ENCODE results near the gene KCTD2. TPM values are rescaled to one million over a fixed set of nuclear protein-coding genes. Genes with fewer than 3 reads are reported as not detected.
A peak's percentile ranks its signal among the peaks of the same experiment; 100 is the strongest.

The KCTD2 gene
- total RNA-seq, 1 donor from 2014 or later: 17.1 TPM

DNA sequence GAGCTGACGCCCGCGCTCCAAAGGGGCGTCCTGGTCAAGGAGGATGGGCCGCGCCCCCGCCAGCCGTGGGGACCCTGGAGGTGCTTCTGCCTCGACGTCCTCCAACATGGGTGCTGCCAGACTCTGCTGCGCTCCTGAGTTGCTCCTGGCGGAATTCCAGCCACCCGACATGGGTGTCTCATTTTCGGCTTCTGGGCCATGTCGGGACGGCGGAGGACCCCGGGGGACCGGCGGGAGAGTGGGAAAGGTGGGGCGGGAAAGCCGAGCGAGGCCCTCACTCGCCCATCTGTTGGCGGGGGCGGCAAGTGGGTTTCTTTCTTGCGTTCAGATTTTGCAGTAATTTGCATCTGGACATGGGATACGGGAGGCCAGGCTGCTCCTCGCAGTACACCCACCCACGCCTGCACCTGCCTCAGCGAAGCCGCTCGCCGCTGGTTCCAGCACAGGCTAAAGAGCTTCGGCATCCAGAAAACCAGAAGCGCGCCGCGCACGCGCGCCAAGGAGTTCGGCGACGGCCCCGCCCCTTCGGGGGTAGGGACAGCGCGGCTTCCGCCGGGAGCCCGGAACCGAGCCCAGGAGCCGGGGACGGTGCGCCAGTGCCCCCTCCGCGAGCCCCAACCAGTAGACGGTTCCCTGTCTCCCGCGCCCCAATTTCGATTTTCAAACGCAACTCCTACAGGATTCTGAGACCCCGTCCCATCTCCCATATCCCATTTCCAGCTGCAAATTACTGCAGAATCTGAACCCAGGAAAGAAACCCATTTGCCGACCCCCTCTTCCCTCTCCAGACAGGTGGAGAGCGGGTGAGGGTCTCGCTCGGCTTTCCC, 62.6 kb downstream of the KCTD2 start, which contains the start of gene ARMC7:
Gene ARMC7, plus strand, starts transcription at position 563 of the 827 bp plus-strand sequence. CDS start 320 bp downstream, outside the sequence.
- H3K36me3 Mint-ChIP-seq (ENCODE audit: low read depth, unreplicated experiment): peaks cover 7% of the 10 kb centered on the region
- Histone ChIP-seq H3K4me2 (ENCODE audit: low read length) (peak within 1 kb of the TSS; percentile 94), H3K9me3 (ENCODE audit: insufficient read depth, low read depth, low read length) (no peaks in the 10 kb centered on the region), H2AFZ (ENCODE audit: low read depth, low read length) (peak within 1 kb of the TSS; percentile 94), H3K27me3 (ENCODE audit: insufficient read depth, low read length) (peaks cover 3% of the 10 kb centered on the region), H3K9ac (ENCODE audit: low read length) (peak within 1 kb of the TSS; percentile 78), H3K4me3 (ENCODE audit: insufficient read depth, low read depth, low read length) (peak within 1 kb of the TSS; percentile 74), H3K36me3 (ENCODE audit: insufficient read depth, low read length) (no peaks in the 10 kb centered on the region), H4K20me1 (ENCODE audit: insufficient read depth, low read length) (peaks cover 5% of the 10 kb centered on the region), H3K79me2 (ENCODE audit: insufficient read depth, low read length) (peaks cover 7% of the 10 kb centered on the region), H3K4me1 (ENCODE audit: insufficient read depth, low read length) (peaks cover 25% of the 10 kb centered on the region), H3K27ac (ENCODE audit: low read depth, low read length) (no peak within 1 kb of the TSS)
- peaks cover 2% of the 10 kb centered on the region for H3K9me3 Mint-ChIP-seq (ENCODE audit: unreplicated experiment)
- peak within 1 kb of the TSS; percentile 66 for H3K27ac Mint-ChIP-seq (ENCODE audit: unreplicated experiment)
- H3K4me3 Mint-ChIP-seq (ENCODE audit: unreplicated experiment): peak within 1 kb of the TSS; percentile 91
- DNase-seq (ENCODE audit: low read depth): peak; percentile 54
- H3K4me1 Mint-ChIP-seq (ENCODE audit: low read depth, unreplicated experiment): peaks cover 9% of the 10 kb centered on the region
- peak; percentile 66 for TF ChIP-seq EZH2 (IDR thresholded peaks at IDR 0.05; ENCODE audit: insufficient read depth, low read length)
- TF ChIP-seq, protein P1, sequence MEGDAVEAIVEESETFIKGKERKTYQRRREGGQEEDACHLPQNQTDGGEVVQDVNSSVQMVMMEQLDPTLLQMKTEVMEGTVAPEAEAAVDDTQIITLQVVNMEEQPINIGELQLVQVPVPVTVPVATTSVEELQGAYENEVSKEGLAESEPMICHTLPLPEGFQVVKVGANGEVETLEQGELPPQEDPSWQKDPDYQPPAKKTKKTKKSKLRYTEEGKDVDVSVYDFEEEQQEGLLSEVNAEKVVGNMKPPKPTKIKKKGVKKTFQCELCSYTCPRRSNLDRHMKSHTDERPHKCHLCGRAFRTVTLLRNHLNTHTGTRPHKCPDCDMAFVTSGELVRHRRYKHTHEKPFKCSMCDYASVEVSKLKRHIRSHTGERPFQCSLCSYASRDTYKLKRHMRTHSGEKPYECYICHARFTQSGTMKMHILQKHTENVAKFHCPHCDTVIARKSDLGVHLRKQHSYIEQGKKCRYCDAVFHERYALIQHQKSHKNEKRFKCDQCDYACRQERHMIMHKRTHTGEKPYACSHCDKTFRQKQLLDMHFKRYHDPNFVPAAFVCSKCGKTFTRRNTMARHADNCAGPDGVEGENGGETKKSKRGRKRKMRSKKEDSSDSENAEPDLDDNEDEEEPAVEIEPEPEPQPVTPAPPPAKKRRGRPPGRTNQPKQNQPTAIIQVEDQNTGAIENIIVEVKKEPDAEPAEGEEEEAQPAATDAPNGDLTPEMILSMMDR (IDR thresholded peaks at IDR 0.05; ENCODE audit: insufficient read depth, low read depth, low read length): no peak
- H3K27me3 Mint-ChIP-seq (ENCODE audit: low read depth, unreplicated experiment): peaks cover 8% of the 10 kb centered on the region
- FAIRE-seq: no peak

DNA sequence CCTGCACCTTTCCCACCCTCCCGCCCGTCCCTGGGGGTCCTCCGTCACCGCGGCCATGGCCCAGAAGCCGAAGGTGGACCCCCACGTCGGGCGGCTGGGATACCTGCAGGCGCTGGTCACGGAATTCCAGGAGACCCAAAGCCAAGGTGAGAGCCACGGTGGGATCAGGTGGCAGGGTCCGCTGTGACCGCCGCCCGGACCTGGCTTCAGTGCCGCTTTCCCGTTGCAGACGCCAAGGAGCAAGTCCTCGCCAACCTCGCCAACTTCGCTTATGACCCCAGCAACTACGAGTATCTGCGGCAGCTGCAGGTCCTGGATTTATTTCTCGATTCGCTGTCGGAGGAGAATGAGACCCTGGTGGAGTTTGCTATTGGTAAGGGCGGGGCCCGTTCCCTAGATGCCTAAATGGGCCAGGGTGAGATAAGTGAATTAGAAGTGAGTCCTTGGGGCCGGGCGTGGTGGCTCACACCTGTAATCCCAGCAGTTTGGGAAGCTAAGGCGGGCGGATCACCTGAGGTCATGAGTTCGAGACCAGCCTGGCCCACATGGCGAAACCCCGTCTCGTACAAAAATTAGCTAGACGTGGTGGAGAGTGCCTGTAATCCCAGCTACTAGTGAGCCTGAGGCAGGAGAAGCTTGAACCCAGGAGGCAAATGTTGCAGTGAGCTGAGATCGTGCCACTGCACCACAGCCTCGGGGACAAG, 63.4 kb downstream of the KCTD2 start:
- Histone ChIP-seq H2AFZ (ENCODE audit: low read depth, low read length) (peak overlapping the region; percentile 94), H3K27ac (ENCODE audit: low read depth, low read length) (no peak overlapping the region), H3K9me3 (ENCODE audit: insufficient read depth, low read depth, low read length) (no peaks in the 10 kb centered on the region), H3K27me3 (ENCODE audit: insufficient read depth, low read length) (peaks cover 3% of the 10 kb centered on the region), H4K20me1 (ENCODE audit: insufficient read depth, low read length) (peaks cover 6% of the 10 kb centered on the region), H3K79me2 (ENCODE audit: insufficient read depth, low read length) (peaks cover 7% of the 10 kb centered on the region), H3K36me3 (ENCODE audit: insufficient read depth, low read length) (no peaks in the 10 kb centered on the region), H3K4me1 (ENCODE audit: insufficient read depth, low read length) (peaks cover 26% of the 10 kb centered on the region), H3K9ac (ENCODE audit: low read length) (peak overlapping the region; percentile 78), H3K4me3 (ENCODE audit: insufficient read depth, low read depth, low read length) (peak overlapping the region; percentile 74), H3K4me2 (ENCODE audit: low read length) (peak overlapping the region; percentile 94)
- Mint-ChIP-seq H3K4me3 (ENCODE audit: unreplicated experiment) (peak overlapping the region; percentile 91), H3K4me1 (ENCODE audit: low read depth, unreplicated experiment) (peaks cover 9% of the 10 kb centered on the region), H3K9me3 (ENCODE audit: unreplicated experiment) (peaks cover 2% of the 10 kb centered on the region), H3K27ac (ENCODE audit: unreplicated experiment) (peak overlapping the region; percentile 66), H3K27me3 (ENCODE audit: low read depth, unreplicated experiment) (peaks cover 7% of the 10 kb centered on the region), H3K36me3 (ENCODE audit: low read depth, unreplicated experiment) (peaks cover 7% of the 10 kb centered on the region)
- DNase-seq (ENCODE audit: low read depth): no peak
- TF ChIP-seq EZH2 (IDR thresholded peaks at IDR 0.05; ENCODE audit: insufficient read depth, low read length): no peak
- TF ChIP-seq, protein P1 (IDR thresholded peaks at IDR 0.05; ENCODE audit: insufficient read depth, low read depth, low read length): no peak
- FAIRE-seq: no peak
